Fibroblast of pulmonary artery (primary cell): ENCODE data around the gene PDE11A.
"Not testable (repeated sequence)": the region's sequence is repeated elsewhere in the genome, so short reads cannot be mapped to it uniquely, and the experiment has no call there.

Experiments used
- DNase-seq: peaks from one replicate; pipeline ENCODE4 v3.0.0-alpha.2; 2010; ENCODE audit warnings: low read depth
- H3K4me3 ChIP-seq: replicated peaks from 2 replicates; pipeline ENCODE4 v1.5.1; 2011; ENCODE audit warnings: low read depth, mild to moderate bottlenecking, control low read depth, low read length, moderate library complexity
- TF ChIP-seq, protein P1 (sequence below): IDR thresholded peaks from 2 replicates; pipeline ENCODE4 v1.5.1; 2011; ENCODE audit warnings: mild to moderate bottlenecking, control low read depth, low read length, inconsistent platforms; ENCODE audit errors: missing control alignments

Gene PDE11A

DNA sequence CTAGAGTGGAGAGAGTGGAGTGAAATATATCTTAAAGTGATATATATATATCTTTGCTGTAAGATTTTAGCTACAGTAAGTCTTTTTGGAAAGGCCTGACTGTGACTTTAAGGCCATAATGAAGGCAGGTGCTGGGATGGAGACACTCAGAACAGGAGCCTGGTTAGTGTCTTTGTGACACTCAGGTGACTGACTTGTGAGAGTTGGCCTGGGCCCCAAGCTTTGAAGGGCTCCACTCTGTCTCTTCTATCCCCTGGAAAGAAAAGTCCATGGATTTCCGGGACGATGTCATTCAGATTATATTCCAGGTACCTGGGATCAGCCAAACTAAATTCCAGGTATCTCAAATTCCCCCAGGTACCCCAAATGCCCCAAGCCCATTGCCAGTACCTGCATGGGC is 276.6 kb downstream of the PDE11A start:
- DNase-seq, result no peak
- H3K4me3 ChIP-seq, result no peak overlapping the region
- TF ChIP-seq, protein P1, sequence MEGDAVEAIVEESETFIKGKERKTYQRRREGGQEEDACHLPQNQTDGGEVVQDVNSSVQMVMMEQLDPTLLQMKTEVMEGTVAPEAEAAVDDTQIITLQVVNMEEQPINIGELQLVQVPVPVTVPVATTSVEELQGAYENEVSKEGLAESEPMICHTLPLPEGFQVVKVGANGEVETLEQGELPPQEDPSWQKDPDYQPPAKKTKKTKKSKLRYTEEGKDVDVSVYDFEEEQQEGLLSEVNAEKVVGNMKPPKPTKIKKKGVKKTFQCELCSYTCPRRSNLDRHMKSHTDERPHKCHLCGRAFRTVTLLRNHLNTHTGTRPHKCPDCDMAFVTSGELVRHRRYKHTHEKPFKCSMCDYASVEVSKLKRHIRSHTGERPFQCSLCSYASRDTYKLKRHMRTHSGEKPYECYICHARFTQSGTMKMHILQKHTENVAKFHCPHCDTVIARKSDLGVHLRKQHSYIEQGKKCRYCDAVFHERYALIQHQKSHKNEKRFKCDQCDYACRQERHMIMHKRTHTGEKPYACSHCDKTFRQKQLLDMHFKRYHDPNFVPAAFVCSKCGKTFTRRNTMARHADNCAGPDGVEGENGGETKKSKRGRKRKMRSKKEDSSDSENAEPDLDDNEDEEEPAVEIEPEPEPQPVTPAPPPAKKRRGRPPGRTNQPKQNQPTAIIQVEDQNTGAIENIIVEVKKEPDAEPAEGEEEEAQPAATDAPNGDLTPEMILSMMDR, result no peak

DNA sequence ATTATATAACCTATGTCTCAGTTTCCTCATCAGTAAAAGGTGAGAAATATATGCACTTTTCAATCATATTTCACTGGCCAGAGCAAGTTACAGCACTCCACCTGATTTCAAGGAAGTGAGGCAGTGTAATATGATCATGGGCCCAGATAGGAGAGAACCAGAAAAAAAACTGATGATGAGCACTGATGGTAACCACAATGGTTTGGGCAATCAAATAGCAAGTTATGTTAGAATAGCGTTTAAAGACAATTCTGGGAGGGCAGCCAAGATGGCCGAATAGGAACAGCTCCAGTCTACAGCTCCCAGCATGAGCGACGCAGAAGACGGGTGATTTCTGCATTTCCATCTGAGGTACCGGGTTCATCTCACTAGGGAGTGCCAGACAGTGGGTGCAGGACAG is 287.4 kb downstream of the PDE11A start:
- DNase-seq, result peak; percentile 19
- not testable (repeated sequence) for H3K4me3 ChIP-seq

DNA sequence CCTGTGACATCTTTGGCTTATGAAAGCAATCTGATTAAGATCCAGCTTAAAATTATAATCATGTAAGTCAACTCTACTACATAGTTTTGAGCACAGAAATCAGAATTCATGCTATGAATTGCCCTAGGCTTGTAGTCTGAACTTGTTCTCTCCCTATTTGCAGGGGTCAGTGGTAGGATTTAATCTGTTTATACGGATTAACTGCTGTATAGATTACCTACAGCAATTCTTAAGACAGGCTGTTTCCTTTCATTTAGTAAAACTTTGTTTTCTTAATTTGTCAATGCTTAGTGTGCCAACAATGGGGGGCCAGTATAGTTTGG is 287.9 kb downstream of the PDE11A start:
- TF ChIP-seq, protein P1, result no peak
- H3K4me3 ChIP-seq, result no peak overlapping the region
- no peak for DNase-seq

DNA sequence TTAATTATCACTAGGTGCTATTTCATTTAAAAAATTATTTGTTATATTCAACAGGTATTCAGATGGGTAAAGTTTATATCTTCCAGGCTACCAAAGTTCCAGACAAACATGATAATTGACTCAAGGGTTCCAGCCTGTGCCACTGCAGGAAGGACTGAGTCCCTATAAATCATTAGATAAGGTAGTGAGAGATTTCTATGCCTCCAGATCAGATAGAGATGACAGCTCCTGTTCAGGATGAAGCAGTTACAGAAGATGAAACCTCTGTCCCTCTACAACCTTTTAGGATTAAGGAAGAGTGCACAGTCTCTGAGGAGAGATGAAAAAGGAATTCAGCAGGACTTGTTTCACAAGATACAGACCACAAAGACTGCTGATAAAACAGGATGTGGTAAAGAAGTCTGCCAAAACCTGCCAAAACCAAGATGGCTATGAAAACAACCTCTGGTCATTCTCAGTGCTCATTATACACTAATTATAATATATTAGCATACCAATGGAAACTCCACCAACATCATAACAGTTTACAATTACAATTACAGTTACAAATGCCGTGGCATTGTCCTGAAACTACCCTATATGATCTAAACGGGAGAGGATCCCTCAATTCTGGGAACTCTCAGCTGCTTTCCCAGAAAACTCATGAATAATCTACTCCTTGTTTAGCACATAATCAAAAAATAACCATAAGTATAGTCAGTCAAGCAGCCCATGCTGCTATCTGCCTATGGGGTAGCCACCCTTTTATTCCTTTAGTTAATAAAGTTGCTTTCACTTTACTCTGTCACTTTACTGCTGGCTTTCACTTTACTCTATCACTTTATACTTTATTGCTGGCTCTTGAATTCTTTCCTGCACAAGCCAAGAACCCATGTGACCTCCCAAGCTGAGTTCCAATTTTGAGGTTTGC is 288.5 kb downstream of the PDE11A start:
- peak; percentile 71 for DNase-seq
- peak overlapping the region; percentile 19 for H3K4me3 ChIP-seq
- TF ChIP-seq, protein P1, result no peak

DNA sequence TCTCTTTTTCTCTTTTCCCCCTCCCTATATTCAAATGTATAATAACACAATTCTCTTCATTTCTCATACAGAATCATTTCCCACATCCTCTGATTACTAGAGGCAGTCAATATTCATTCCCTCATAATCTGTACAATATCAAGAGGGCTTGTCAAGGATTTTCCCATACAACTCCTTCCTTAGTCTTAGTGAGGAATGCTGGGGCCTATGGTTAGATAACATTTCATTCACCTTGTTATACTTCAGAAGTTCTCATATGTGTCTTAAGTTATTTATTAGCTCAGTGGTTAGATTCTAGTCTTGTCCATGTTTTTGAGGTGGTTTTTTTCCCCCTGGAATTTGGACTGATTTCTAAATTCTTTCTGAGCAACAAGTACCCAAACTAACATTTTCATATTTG is 289.5 kb downstream of the PDE11A start:
- DNase-seq, result no peak
- TF ChIP-seq, protein P1, result no peak
- H3K4me3 ChIP-seq, result no peak overlapping the region

DNA sequence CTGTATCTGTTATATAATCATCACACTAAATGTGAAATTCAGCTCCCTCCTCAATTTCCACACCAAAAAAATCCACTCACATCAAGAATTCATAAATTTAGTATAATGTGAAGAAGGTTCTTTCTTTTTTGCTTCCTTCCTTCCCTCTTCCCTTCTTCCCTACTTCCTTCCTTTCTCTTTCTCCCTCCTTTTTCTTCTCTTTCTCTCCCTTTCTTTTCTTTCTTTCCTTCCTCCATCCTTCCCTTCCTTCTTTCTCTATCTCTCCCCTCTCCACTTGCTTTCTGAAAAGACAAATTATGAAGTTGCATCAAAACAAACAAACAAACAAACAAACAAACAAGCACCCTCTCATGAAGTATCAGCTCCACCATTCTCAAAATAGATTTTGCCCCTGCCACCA is 290.0 kb downstream of the PDE11A start:
- no peak for DNase-seq
- TF ChIP-seq, protein P1, result no peak
- no peak overlapping the region for H3K4me3 ChIP-seq

DNA sequence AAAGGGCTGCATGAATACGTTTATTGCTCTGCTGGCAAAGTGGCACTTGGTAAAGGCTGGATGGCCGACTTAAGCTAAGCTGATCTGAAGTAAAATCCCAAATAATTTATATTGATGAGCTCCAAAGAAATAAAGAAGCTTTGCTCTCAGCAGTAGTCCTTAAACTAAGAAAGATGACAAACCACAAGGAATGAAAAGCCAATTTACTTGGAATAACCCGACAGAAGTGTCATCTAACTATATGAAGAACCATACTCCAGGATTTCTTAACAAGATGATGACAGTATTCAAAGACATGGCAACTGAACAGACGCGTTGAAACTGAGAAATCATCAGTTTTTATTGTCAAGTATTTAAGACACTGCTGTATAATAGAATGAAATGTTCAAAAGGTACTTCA is 294.1 kb downstream of the PDE11A start:
- no peak overlapping the region for H3K4me3 ChIP-seq
- TF ChIP-seq, protein P1, result no peak
- DNase-seq, result no peak
